ENCODE data around the gene CMIP. TPM values are rescaled to one million over a fixed set of nuclear protein-coding genes. Genes with fewer than 3 reads are reported as not detected.

Gene CMIP
- polyA plus RNA-seq, 3 donors = 0.85 to 61.9 (median 0.93) TPM

- H3K4me3 Mint-ChIP-seq = peak overlapping the region; percentile 63 to 82
- Histone ChIP-seq H3K36me3 (replicated peaks in 1 of 2; ENCODE audit: control insufficient read depth in 1 of 2, insufficient read depth in 2 of 2, low read length in 2 of 2) (no peaks in the 10 kb centered on the region), H3K27ac (ENCODE audit: low read depth in 1 of 2, low read length in 2 of 2) (peak overlapping the region; percentile 93 to 99), H4K20me1 (ENCODE audit: insufficient read depth, low read length) (peaks cover 26% of the 10 kb centered on the region), H2AFZ (ENCODE audit: insufficient read depth, low read depth, low read length, poor library complexity, severe bottlenecking) (no peak overlapping the region), H3K27me3 (ENCODE audit: control insufficient read depth in 2 of 2, insufficient read depth in 2 of 2, low read length in 2 of 2) (no peaks in the 10 kb centered on the region), H3K79me2 (ENCODE audit: insufficient read depth, low read length) (peaks cover 93% of the 10 kb centered on the region), H3K9me3 (replicated peaks in 1 of 2; ENCODE audit: control insufficient read depth in 1 of 2, insufficient read depth in 1 of 2, low read length in 2 of 2) (no peaks in the 10 kb centered on the region), H3K4me3 (replicated peaks in 1 of 3; ENCODE audit: low read depth in 2 of 3, low read length in 3 of 3) (peak overlapping the region in 1 of 3 experiments; percentile 56), H3K4me1 (ENCODE audit: control insufficient read depth in 1 of 2, insufficient read depth in 2 of 2, low read length in 2 of 2) (peaks cover 99 to 100% of the 10 kb centered on the region in 2 donors), H3K9ac (ENCODE audit: insufficient read depth, low read length, poor library complexity, severe bottlenecking) (peak overlapping the region; percentile 50), H3K4me2 (replicated peaks; ENCODE audit: extremely low read depth, low read length, poor library complexity, severe bottlenecking) (peak overlapping the region; percentile 65)
- 56% methylated on average over 6 of the region's 9 CpGs for WGBS (ENCODE audit: insufficient coverage)
- H3K4me1 Mint-ChIP-seq = peaks cover 97% of the 10 kb centered on the region
- peak; percentile 30 to 73 (median 56) for DNase-seq
- H3K27me3 Mint-ChIP-seq (ENCODE audit: low read depth in 3 of 3) = peaks cover 0 to 5% (median 2%) of the 10 kb centered on the region in 3 donors
- peaks cover 29 to 60% of the 10 kb centered on the region in 2 donors for H3K36me3 Mint-ChIP-seq
- intact Hi-C loops (cut with micrococcal nuclease) = loop anchor here in 1 of 2 donors (5.0 kb wide), 1 partner anchor 33 kb away; no protein-coding TSS in a partner anchor
- peak overlapping the region; percentile 98 to 100 (median 99) for H3K27ac Mint-ChIP-seq
- H3K9me3 Mint-ChIP-seq = peaks cover 0 to 2% (median 0%) of the 10 kb centered on the region in 7 donors
- no peak for TF ChIP-seq CTCF (IDR thresholded peaks at IDR 0.05)
Measured at GRCh38 chr16:81480606-81481206, 36.1 kb downstream of the CMIP start.

GRCh38 chr16:81481207-81481821 lies 36.7 kb downstream of the CMIP start:
- Histone ChIP-seq H3K9ac (ENCODE audit: insufficient read depth, low read length, poor library complexity, severe bottlenecking) (peak overlapping the region; percentile 50), H3K36me3 (replicated peaks in 1 of 2; ENCODE audit: control insufficient read depth in 1 of 2, insufficient read depth in 2 of 2, low read length in 2 of 2) (peaks cover 0 to 3% of the 10 kb centered on the region in 2 donors), H4K20me1 (ENCODE audit: insufficient read depth, low read length) (peaks cover 32% of the 10 kb centered on the region), H3K4me3 (replicated peaks in 1 of 3; ENCODE audit: low read depth in 2 of 3, low read length in 3 of 3) (peak overlapping the region in 2 of 3 experiments; percentile 12 to 56), H3K27ac (ENCODE audit: low read depth in 1 of 2, low read length in 2 of 2) (peak overlapping the region; percentile 93 to 99), H3K9me3 (replicated peaks in 1 of 2; ENCODE audit: control insufficient read depth in 1 of 2, insufficient read depth in 1 of 2, low read length in 2 of 2) (no peaks in the 10 kb centered on the region), H2AFZ (ENCODE audit: insufficient read depth, low read depth, low read length, poor library complexity, severe bottlenecking) (no peak overlapping the region), H3K4me1 (ENCODE audit: control insufficient read depth in 1 of 2, insufficient read depth in 2 of 2, low read length in 2 of 2) (peaks cover 98% of the 10 kb centered on the region in 2 donors), H3K27me3 (ENCODE audit: control insufficient read depth in 2 of 2, insufficient read depth in 2 of 2, low read length in 2 of 2) (no peaks in the 10 kb centered on the region), H3K79me2 (ENCODE audit: insufficient read depth, low read length) (peaks cover 93% of the 10 kb centered on the region), H3K4me2 (replicated peaks; ENCODE audit: extremely low read depth, low read length, poor library complexity, severe bottlenecking) (peak overlapping the region; percentile 65)
- peak overlapping the region; percentile 98 to 100 (median 99) for H3K27ac Mint-ChIP-seq
- H3K27me3 Mint-ChIP-seq (ENCODE audit: low read depth in 3 of 3) = peaks cover 0 to 5% (median 2%) of the 10 kb centered on the region in 3 donors
- TF ChIP-seq CTCF (IDR thresholded peaks at IDR 0.05) = no peak
- H3K9me3 Mint-ChIP-seq = peaks cover 0 to 2% (median 0%) of the 10 kb centered on the region in 7 donors
- peaks cover 97% of the 10 kb centered on the region for H3K4me1 Mint-ChIP-seq
- H3K36me3 Mint-ChIP-seq = peaks cover 30 to 59% of the 10 kb centered on the region in 2 donors
- WGBS (ENCODE audit: insufficient coverage) = 0% methylated on average over 7 of the region's 11 CpGs
- intact Hi-C loops (cut with micrococcal nuclease) = loop anchor here in 1 of 2 donors (5.0 kb wide), 1 partner anchor 34 kb away; no protein-coding TSS in a partner anchor
- peak overlapping the region; percentile 63 to 82 for H3K4me3 Mint-ChIP-seq
- DNase-seq = peak; percentile 96 to 98 (median 97)

All from CD14-positive monocyte (primary cell).